NCI-H1417 (cell line): Measurements from ENCODE around the gene SH3BP5.

Experiments
- DNase-seq, 3 experiments: peaks; one replicate each; lab custom pipeline; 2025; lab: John Stamatoyannopoulos, UW

The SH3BP5 gene

GRCh38 chr3:15347063-15347736 is 14.8 kb upstream of the SH3BP5 start:
- DNase-seq, result no peak

- DNase-seq, result no peak
Measured at GRCh38 chr3:15346516-15346915, 14.1 kb upstream of the SH3BP5 start.

GRCh38 chr3:15345608-15346137 is 13.3 kb upstream of the SH3BP5 start:
- no peak for DNase-seq

GRCh38 chr3:15345066-15345607 is 12.8 kb upstream of the SH3BP5 start:
- DNase-seq, result peak; percentile 31 to 65 (median 58)

- DNase-seq, result no peak
Measured at GRCh38 chr3:15342945-15343344, 10.6 kb upstream of the SH3BP5 start.

- peak in 1 of 3 experiments; percentile 4 for DNase-seq
Measured at GRCh38 chr3:15342246-15342645, 9.9 kb upstream of the SH3BP5 start.

- no peak for DNase-seq
Measured at GRCh38 chr3:15341030-15341726, 8.8 kb upstream of the SH3BP5 start.

GRCh38 chr3:15339786-15340215 is 7.4 kb upstream of the SH3BP5 start:
- no peak for DNase-seq

GRCh38 chr3:15339001-15339400 is 6.6 kb upstream of the SH3BP5 start:
- no peak for DNase-seq

GRCh38 chr3:15337963-15338362 is 5.6 kb upstream of the SH3BP5 start:
- no peak for DNase-seq

- no peak for DNase-seq
Measured at GRCh38 chr3:15336057-15336456, 3.7 kb upstream of the SH3BP5 start.

GRCh38 chr3:15333956-15334263 is 1.5 kb upstream of the SH3BP5 start:
- no peak for DNase-seq

- DNase-seq, result no peak
Measured at GRCh38 chr3:15333099-15333955, 941 bp upstream of the SH3BP5 start.

- peak in 2 of 3 experiments; percentile 65 to 69 for DNase-seq
Measured at GRCh38 chr3:15331606-15332404, 581 bp downstream of the SH3BP5 start.

- DNase-seq, result peak in 1 of 3 experiments; percentile 69
Measured at GRCh38 chr3:15331072-15331605, 1.2 kb downstream of the SH3BP5 start.

- peak in 2 of 3 experiments; percentile 52 to 76 for DNase-seq
Measured at GRCh38 chr3:15330031-15330596, 2.3 kb downstream of the SH3BP5 start.

GRCh38 chr3:15329046-15330005 is 3.1 kb downstream of the SH3BP5 start:
- DNase-seq, result peak in 1 of 3 experiments; percentile 55

GRCh38 chr3:15327941-15328340 is 4.4 kb downstream of the SH3BP5 start:
- peak; percentile 34 to 83 (median 57) for DNase-seq

GRCh38 chr3:15326673-15327072 is 5.7 kb downstream of the SH3BP5 start:
- DNase-seq, result no peak
